Measurements from ENCODE around the gene XCR1. TPM values are rescaled to one million over a fixed set of nuclear protein-coding genes. Genes with fewer than 3 reads are reported as not detected.

XCR1 gene
- total RNA-seq, 1 donor from 2014 or later: 0.32 TPM

- DNase-seq (no peak), ATAC-seq (peak in 1 of 2 donors; percentile 41)
- intact Hi-C loops (cut with DNase I): no loop called here
- TF ChIP-seq CTCF (IDR thresholded peaks at IDR 0.05): no peak
- Histone ChIP-seq H3K4me1 (peaks cover 96% of the 10 kb centered on the region), H3K27ac (peak overlapping the region; percentile 82), H3K9me3 (no peaks in the 10 kb centered on the region), H3K4me3 (no peak overlapping the region), H3K27me3 (ENCODE audit: low read depth) (no peaks in the 10 kb centered on the region), H3K36me3 (peaks cover 16% of the 10 kb centered on the region)
Observed at GRCh38 chr3:45988362-45988761, 38.9 kb downstream of the XCR1 start.

GRCh38 chr3:45987368-45988291 lies 39.7 kb downstream of the XCR1 start:
- peak overlapping the region; percentile 82 for H3K27ac ChIP-seq

GRCh38 chr3:45986303-45986982 lies 40.8 kb downstream of the XCR1 start:
- Histone ChIP-seq H3K9me3 (no peaks in the 10 kb centered on the region), H3K27ac (peak overlapping the region; percentile 82), H3K36me3 (peaks cover 35% of the 10 kb centered on the region), H3K4me3 (no peak overlapping the region), H3K4me1 (peaks cover 77% of the 10 kb centered on the region), H3K27me3 (ENCODE audit: low read depth) (no peaks in the 10 kb centered on the region)
- no peak for DNase-seq
- ATAC-seq: peak; percentile 86 to 91
- no peak for TF ChIP-seq CTCF (IDR thresholded peaks at IDR 0.05)
- intact Hi-C loops (cut with DNase I): no loop called here

More at GRCh38 chr3:45987368-45988291, 39.7 kb downstream of the XCR1 start:
- Histone ChIP-seq H3K36me3 (peaks cover 23% of the 10 kb centered on the region), H3K27me3 (ENCODE audit: low read depth) (no peaks in the 10 kb centered on the region), H3K9me3 (no peaks in the 10 kb centered on the region), H3K4me1 (peaks cover 89% of the 10 kb centered on the region), H3K4me3 (no peak overlapping the region)
- ATAC-seq: peak in 1 of 2 donors; percentile 19
- TF ChIP-seq CTCF (IDR thresholded peaks at IDR 0.05): no peak
- DNase-seq: no peak
- intact Hi-C loops (cut with DNase I): no loop called here

- intact Hi-C loops (cut with DNase I): no loop called here
- DNase-seq (no peak), ATAC-seq (no peak)
- Histone ChIP-seq H3K27ac (peak overlapping the region; percentile 82), H3K36me3 (peaks cover 42% of the 10 kb centered on the region), H3K27me3 (ENCODE audit: low read depth) (no peaks in the 10 kb centered on the region), H3K4me3 (no peak overlapping the region), H3K4me1 (peaks cover 71% of the 10 kb centered on the region), H3K9me3 (no peaks in the 10 kb centered on the region)
- no peak for TF ChIP-seq CTCF (IDR thresholded peaks at IDR 0.05)
Observed at GRCh38 chr3:45985532-45986302, 41.6 kb downstream of the XCR1 start.
